ENCODE measurements around the gene MTUS2. TPM values are rescaled to one million over a fixed set of nuclear protein-coding genes. Genes with fewer than 3 reads are reported as not detected.

The MTUS2 gene
- total RNA-seq, 1 experiment from 2014 or later = 0.35 TPM

- Histone ChIP-seq H4K5ac (ENCODE audit: insufficient read length, low read depth, low read length) (no peak overlapping the region), H3K9ac (ENCODE audit: extremely low read depth, insufficient read length, low read length) (no peak overlapping the region), H2AFZ (ENCODE audit: low read length) (no peak overlapping the region), H3K18ac (ENCODE audit: insufficient read length, low read depth, low read length) (no peak overlapping the region), H2BK15ac (ENCODE audit: low read depth, low read length) (no peak overlapping the region), H3K23ac (ENCODE audit: insufficient read length, low read depth, low read length) (no peak overlapping the region), H3K56ac (ENCODE audit: insufficient read length, low read depth, low read length) (no peak overlapping the region), H2AK5ac (ENCODE audit: insufficient read length, low read length) (no peak overlapping the region), H2BK12ac (ENCODE audit: insufficient read length, low read depth, low read length) (no peak overlapping the region), H3K79me1 (ENCODE audit: insufficient read depth, low read depth, low read length, poor library complexity, severe bottlenecking) (peaks cover 4% of the 10 kb centered on the region), H3K27me3 (ENCODE audit: insufficient read depth, low read length) (no peaks in the 10 kb centered on the region), H3K79me2 (ENCODE audit: insufficient read depth, low read length) (no peaks in the 10 kb centered on the region), H2BK120ac (ENCODE audit: low read depth, low read length, poor library complexity, severe bottlenecking) (no peak overlapping the region), H3K9me3 (ENCODE audit: control insufficient read depth, low read depth, low read length) (no peaks in the 10 kb centered on the region), H3K14ac (ENCODE audit: insufficient read depth, low read length) (no peak overlapping the region), H3K4me1 (ENCODE audit: insufficient read depth, low read length) (no peaks in the 10 kb centered on the region), H3K23me2 (ENCODE audit: insufficient read length, low read depth, low read length, poor library complexity, severe bottlenecking) (no peaks in the 10 kb centered on the region), H3K4me2 (ENCODE audit: insufficient read depth, insufficient read length, low read length) (no peak overlapping the region), H4K8ac (replicated peaks; ENCODE audit: insufficient read length, low read depth, low read length) (no peak overlapping the region), H3K27ac (ENCODE audit: insufficient read length, low read depth, low read length) (no peak overlapping the region), H4K91ac (ENCODE audit: insufficient read length, low read depth, low read length) (no peak overlapping the region), H2BK20ac (ENCODE audit: low read depth, low read length, poor library complexity, severe bottlenecking) (no peak overlapping the region), H4K20me1 (ENCODE audit: control insufficient read depth, insufficient read depth, insufficient read length) (peaks cover 3% of the 10 kb centered on the region), H3K4ac (ENCODE audit: low read depth, low read length) (no peak overlapping the region), H3T11ph (ENCODE audit: low read length) (no peak overlapping the region), H2BK5ac (ENCODE audit: insufficient read length, low read length) (no peak overlapping the region)
- no peak for TF ChIP-seq CTCF (conservative IDR thresholded peaks at IDR 0.05)
- no peaks in the 10 kb centered on the region for H3K9me3 Mint-ChIP-seq
- no CpG with 5 or more reads among the region's 9 CpGs for WGBS (ENCODE audit: extremely low coverage, insufficient read length, low lambda C conversion rate)
- H3K36me3 Mint-ChIP-seq (ENCODE audit: insufficient read depth in 1 of 3, low read depth in 3 of 3) = peaks cover 45 to 86% (median 74%) of the 10 kb centered on the region in 3 experiments; a peak in 6 of 7 replicates
- H3K4me3 Mint-ChIP-seq = no peak overlapping the region
- H3K27me3 Mint-ChIP-seq (ENCODE audit: low read depth) = no peaks in the 10 kb centered on the region
- H3K27ac Mint-ChIP-seq = peak overlapping the region in 2 of 3 experiments; percentile 53 to 55; a peak in 2 of 7 replicates
- peaks cover 0 to 6% of the 10 kb centered on the region in 2 experiments; a peak in 2 of 4 replicates for H3K4me1 Mint-ChIP-seq
- no peak for DNase-seq
These were observed 704.5 kb downstream of the MTUS2 start for GRCh38 chr13:29524641-29525040.

Data from H9 (cell line).